SK-N-MC (cell line): ENCODE measurements around the gene CHMP2B.

ENCODE experiments used
- EZH2 ChIP-seq: fragments of 200-600 bp; sonication (generic); IDR thresholded peaks from one replicate; pipeline ENCODE4 v1.6.1; 2017; ENCODE audit warnings: antibody characterized with exemption
- POLR2AphosphoS5 ChIP-seq: IDR thresholded peaks from 2 replicates; pipeline ENCODE4 v1.6.1; 2012; ENCODE audit warnings: mild to moderate bottlenecking, low read depth, low read length, borderline replicate concordance

GRCh38 chr3:87267953-87268645 lies 41.0 kb downstream of the CHMP2B start:
- TF ChIP-seq POLR2AphosphoS5 (no peak), EZH2 (no peak)
